Stimulated activated CD8-positive, alpha-beta memory T cell treated with anti-CD3 and anti-CD28 coated beads, Interleukin-4, amount 100 ng/mL, for 48 hours (primary cell): ENCODE results near the gene ADARB1.
"Not testable (repeated sequence)": the region's sequence is repeated elsewhere in the genome, so short reads cannot be mapped to it uniquely, and the experiment has no call there.

ENCODE experiments used
- DNase-seq: peaks from one replicate; pipeline ENCODE4 v3.0.0-alpha.2; 2020

ADARB1 gene

GRCh38 chr21:45074048-45074817 is at the start of gene ADARB1:
ADARB1 (plus strand) TSS chr21:45074580; CDS start chr21:45171657, 97,077 bp downstream.
- DNase-seq = peak; percentile 71

- no peak for DNase-seq
Observed at GRCh38 chr21:45026066-45026745, 48.2 kb upstream of the ADARB1 start.

GRCh38 chr21:45026826-45027225 is 47.6 kb upstream of the ADARB1 start:
- DNase-seq = no peak

GRCh38 chr21:45027241-45028196 is 46.9 kb upstream of the ADARB1 start:
- DNase-seq = no peak

GRCh38 chr21:45028645-45029044 is 45.7 kb upstream of the ADARB1 start:
- DNase-seq = not testable (repeated sequence)

GRCh38 chr21:45029298-45029947 is 45.0 kb upstream of the ADARB1 start:
- DNase-seq = no peak

GRCh38 chr21:45029948-45030681 is 44.3 kb upstream of the ADARB1 start:
- DNase-seq = no peak

- no peak for DNase-seq
Observed at GRCh38 chr21:45030682-45031570, 43.5 kb upstream of the ADARB1 start.

- DNase-seq = no peak
Observed at GRCh38 chr21:45031571-45032191, 42.7 kb upstream of the ADARB1 start.

GRCh38 chr21:45032332-45032731 is 42.0 kb upstream of the ADARB1 start:
- DNase-seq = no peak

- DNase-seq = no peak
Observed at GRCh38 chr21:45032977-45033710, 41.2 kb upstream of the ADARB1 start.

- DNase-seq = no peak
Observed at GRCh38 chr21:45033791-45034555, 40.4 kb upstream of the ADARB1 start.

- DNase-seq = no peak
Observed at GRCh38 chr21:45034556-45035476, 39.6 kb upstream of the ADARB1 start.

GRCh38 chr21:45035477-45035848 is 38.9 kb upstream of the ADARB1 start:
- no peak for DNase-seq

- DNase-seq = no peak
Observed at GRCh38 chr21:45036630-45037029, 37.8 kb upstream of the ADARB1 start.

- DNase-seq = no peak
Observed at GRCh38 chr21:45037986-45038385, 36.4 kb upstream of the ADARB1 start.

- no peak for DNase-seq
Observed at GRCh38 chr21:45039317-45040156, 34.8 kb upstream of the ADARB1 start.
